GM11168 (cell line): Measurements from ENCODE around the gene ZNF557.

ENCODE experiments used
- in situ Hi-C: fragments of 300-500 bp; cut with MboI; formaldehyde crosslinking; loops from one replicate; pipeline ENCODE4 v1.12.0; 2022; ENCODE audit warnings: low sequenced_read_pairs; ENCODE audit not compliant: unreplicated experiment

ZNF557 gene

DNA sequence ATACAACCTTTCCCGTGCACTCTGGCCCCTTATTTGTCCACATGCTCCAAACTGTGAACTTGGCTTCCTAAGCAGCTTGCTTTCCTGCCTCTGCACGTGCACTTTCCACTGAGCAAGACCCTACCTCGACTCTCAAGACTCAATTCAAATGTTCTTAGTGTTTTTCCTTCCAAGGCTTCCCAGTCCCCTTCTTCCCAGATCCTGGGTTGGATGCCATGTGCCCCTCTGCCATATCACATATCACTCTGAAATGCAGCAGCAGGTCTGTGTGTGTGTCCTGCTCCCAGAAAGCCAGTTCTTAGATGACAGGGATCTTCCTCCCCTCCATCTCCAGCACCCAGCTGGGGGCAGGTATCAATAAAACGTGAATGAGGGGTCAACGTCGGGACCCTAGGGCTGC is 3.0 kb downstream of the ZNF557 start:
- in situ Hi-C loops: no loop called here

- in situ Hi-C loops: loop anchor here (25.0 kb wide), 1 partner anchor 738 kb away; no protein-coding TSS in a partner anchor
Measured at GRCh38 chr19:7074705-7075282, 5.3 kb downstream of the ZNF557 start.

DNA sequence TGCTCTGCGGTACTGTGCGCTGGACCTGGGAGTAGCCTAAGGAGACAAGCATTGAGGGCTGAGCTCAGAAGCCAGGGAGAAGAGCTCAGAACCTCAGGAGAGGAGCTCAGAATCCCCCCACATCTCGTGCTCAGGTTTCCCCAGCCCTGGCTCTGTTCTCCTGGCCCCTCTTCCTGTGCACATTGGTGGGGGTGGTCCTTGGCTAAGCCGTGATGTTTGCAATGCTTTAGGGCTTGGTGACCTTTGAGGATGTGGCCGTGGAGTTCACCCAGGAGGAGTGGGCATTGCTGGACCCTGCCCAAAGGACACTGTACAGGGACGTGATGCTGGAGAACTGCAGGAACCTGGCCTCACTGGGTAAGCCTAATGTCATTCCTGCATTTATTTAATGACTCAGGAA is 6.6 kb downstream of the ZNF557 start:
- in situ Hi-C loops: loop anchor here (25.0 kb wide), 1 partner anchor 736 kb away; no protein-coding TSS in a partner anchor

DNA sequence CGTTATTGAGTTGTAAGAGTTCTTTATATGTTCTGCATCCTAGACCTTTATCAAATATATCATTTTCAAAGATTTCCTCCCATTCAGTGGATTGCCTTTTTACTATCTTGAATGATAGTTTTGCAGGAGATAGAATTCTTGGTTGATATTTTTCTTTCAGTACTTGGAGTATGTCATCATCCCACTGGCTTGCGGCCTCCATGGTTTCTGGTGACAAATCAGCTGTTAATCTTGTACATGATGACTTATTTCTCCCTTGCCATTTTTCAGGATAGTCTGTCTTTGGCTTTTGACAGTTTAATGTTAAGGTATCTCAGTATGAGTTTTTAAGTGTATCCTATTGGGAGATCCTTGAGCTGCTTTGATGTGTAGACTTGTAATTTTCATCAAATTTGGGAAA is 8.5 kb downstream of the ZNF557 start:
- in situ Hi-C loops: loop anchor here (25.0 kb wide), 1 partner anchor 734 kb away; no protein-coding TSS in a partner anchor

- in situ Hi-C loops: loop anchor here (25.0 kb wide), 1 partner anchor 729 kb away; no protein-coding TSS in a partner anchor
Measured at GRCh38 chr19:7083076-7083956, 13.8 kb downstream of the ZNF557 start.

GRCh38 chr19:7088999-7089398 is 19.5 kb downstream of the ZNF557 start:
- in situ Hi-C loops: loop anchor here (25.0 kb wide), 1 partner anchor 723 kb away; no protein-coding TSS in a partner anchor

GRCh38 chr19:7098096-7098495 is 28.6 kb downstream of the ZNF557 start:
- in situ Hi-C loops: loop anchor here (25.0 kb wide), 1 partner anchor 714 kb away; no protein-coding TSS in a partner anchor

- in situ Hi-C loops: loop anchor here (25.0 kb wide), 1 partner anchor 713 kb away; no protein-coding TSS in a partner anchor
Measured at GRCh38 chr19:7098701-7099596, 29.4 kb downstream of the ZNF557 start.

DNA sequence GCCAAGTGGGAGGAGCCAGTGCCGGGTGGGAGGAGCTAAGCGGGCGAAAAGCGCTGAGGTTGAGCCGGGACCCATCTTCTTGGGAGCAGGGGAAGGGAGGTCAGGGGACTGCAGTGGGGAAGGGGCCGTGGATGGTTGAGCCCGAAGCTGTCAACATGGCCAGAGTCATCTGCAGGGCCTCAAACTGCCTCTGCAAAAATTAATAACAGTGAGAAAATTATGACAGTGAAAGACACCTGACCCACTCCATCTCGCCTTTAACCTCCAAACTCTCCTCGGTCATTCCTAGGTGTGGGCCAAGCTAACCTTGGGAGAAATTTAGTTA is 30.1 kb downstream of the ZNF557 start:
- in situ Hi-C loops: loop anchor here (25.0 kb wide), 1 partner anchor 713 kb away; no protein-coding TSS in a partner anchor

GRCh38 chr19:7101498-7102253 is 32.2 kb downstream of the ZNF557 start:
- in situ Hi-C loops: loop anchor here (10.0 kb wide), 1 partner anchor 243 kb away; the partner anchor contains the start of gene ARHGEF18

DNA sequence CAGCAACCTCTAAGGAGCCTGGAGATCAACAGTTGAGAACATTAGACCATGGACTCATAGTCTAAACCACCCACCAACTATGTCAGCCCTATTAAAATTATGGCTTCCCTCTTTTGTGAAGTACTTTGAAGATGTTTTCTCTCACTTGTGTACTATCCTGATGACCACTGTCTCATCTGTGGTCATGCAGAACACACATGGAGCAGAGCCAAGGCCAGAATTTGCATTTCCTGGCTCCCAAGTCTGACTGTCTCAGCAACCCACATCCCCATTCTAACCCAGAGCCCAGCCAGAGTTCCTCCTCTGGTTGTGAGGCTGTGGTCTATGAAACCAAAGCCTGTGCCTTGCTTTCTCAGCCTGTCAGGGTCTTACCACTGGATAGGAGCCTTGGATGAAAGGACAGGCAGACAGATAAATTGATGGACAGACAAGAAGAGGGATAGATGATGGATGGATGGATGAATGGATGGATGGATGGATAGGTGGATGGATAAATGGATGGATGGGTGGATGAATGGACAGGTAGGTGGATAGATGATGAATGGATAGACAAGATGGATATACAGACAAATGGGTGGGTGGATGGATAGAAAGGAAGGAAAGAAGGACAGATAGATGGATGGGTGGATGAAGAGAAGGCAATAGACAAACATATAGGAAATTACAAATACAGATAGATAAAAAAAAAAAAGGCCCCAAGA is 35.4 kb downstream of the ZNF557 start:
- in situ Hi-C loops: loop anchor here (10.0 kb wide), 1 partner anchor 240 kb away; the partner anchor contains the start of gene ARHGEF18

- in situ Hi-C loops: loop anchor here (10.0 kb wide), 1 partner anchor 238 kb away; the partner anchor contains the start of gene ARHGEF18
Measured at GRCh38 chr19:7106711-7107657, 37.5 kb downstream of the ZNF557 start.

DNA sequence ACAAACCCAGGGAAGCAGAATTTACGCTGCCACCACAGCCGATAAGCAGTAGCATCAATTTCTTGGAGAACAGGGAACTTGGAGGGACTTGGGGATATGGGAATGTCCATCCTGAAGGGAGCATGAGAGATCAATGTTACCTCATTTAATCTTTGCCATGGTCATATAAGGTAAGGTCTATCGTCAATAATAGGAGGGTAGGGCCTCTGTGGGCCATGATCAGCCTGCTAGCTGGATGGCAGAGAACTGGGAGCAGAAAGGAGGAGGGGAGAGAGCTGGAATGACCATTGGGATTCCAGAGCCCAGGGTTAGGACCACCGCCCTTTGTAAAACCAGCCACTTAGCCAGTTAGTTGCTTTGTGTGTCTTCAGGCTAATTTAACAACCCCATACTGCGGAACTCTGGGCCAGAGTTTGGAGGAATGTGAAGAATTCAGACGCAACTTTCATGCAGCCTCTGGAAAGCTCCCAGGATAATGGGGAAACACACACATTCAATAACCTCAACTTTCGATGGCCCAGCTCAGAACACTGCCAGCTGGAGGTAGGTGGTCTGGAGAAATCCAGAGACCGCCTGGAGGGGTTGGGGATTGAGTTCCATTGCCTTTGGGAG is 40.3 kb downstream of the ZNF557 start:
- in situ Hi-C loops: loop anchor here (10.0 kb wide), 1 partner anchor 235 kb away; the partner anchor contains the start of gene ARHGEF18

DNA sequence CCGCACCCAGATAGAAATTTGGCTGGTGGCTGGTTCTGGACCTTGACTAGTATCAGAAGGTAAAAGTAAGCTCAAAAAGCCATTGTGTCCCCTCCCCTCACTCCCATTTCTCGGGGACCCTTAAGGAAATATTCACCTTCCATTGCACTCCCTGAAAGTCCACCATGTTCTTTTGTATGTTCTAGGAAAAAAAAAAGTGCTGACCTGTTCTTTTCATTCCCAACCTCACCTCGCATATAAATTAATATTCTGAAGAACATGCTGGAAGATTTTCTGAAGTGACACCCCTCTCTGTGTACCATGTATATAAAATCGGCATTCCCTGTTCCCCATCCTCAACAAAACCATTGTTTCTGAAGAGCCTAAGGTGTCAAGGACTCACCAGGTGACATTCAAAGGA is 43.2 kb downstream of the ZNF557 start:
- in situ Hi-C loops: no loop called here

DNA sequence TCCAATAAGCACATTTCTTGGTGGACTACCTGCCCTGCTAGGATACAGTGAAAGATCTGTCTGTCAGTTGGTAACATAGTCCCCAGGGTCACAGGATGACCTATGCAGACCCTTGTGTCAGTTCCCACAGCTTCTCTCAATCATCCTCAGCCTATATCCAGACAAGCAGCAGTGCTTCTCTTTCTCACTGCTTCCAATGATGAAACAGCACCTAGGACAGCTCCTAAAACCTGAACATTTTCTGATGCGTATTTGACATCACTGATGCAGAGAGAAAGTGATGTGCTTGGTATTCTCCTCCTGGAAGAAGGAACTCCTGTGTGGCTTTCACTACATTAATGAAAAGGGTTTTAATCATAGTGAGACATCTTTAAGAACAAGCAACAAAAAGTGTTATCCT is 43.7 kb downstream of the ZNF557 start:
- in situ Hi-C loops: no loop called here

- in situ Hi-C loops: no loop called here
Measured at GRCh38 chr19:7115721-7116120, 46.2 kb downstream of the ZNF557 start.

- in situ Hi-C loops: no loop called here
Measured at GRCh38 chr19:7117248-7117647, 47.7 kb downstream of the ZNF557 start.
